ENCODE results near the gene SGO2.

- TF ChIP-seq EZH2 (IDR thresholded peaks at IDR 0.05; ENCODE audit: insufficient read depth, poor library complexity, severe bottlenecking) = no peak
- TF ChIP-seq EZH2phosphoT487 (IDR thresholded peaks at IDR 0.05; ENCODE audit: insufficient read depth, low read depth) = no peak
These were observed 92.0 kb downstream of the SGO2 start for GRCh38 chr2:200618054-200618419.
